Measurements from ENCODE around the gene C2orf49.
"Not testable (repeated sequence)": the region's sequence is repeated elsewhere in the genome, so short reads cannot be mapped to it uniquely, and the experiment has no call there.

Gene C2orf49

DNA sequence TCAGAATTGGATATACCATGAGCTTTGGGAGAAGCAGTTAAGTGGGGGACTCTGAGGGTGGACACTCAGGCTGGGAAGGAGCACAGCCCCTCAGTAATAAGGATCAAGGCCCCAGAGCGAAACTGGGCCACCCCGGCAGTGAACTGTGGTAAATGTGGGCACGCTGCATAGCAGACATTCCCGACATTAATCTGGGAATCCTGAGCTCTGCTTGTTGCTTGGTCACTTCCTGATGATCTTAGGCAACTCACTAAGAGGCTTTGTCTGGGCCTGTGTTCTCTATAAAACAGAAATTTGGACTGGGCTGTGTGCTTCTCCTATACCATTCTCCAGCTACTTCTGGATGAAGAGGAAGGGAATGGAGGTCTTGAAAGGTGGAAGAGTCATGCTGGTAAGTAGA, 12.6 kb upstream of the C2orf49 start:
- Histone ChIP-seq H3K4me1 (ENCODE audit: low read depth, poor library complexity, severe bottlenecking) (peaks cover 9% of the 10 kb centered on the region), H3K36me3 (ENCODE audit: insufficient read depth) (no peaks in the 10 kb centered on the region), H3K79me2 (ENCODE audit: insufficient read depth, low read depth) (peaks cover 69% of the 10 kb centered on the region), H2AFZ (ENCODE audit: low read depth) (no peak overlapping the region), H3K4me2 (no peak overlapping the region), H3K4me3 (IDR thresholded peaks at IDR 0.05; ENCODE audit: insufficient read depth, low read depth, low read length) (no peak overlapping the region), H3K9ac (no peak overlapping the region), H3K27me3 (ENCODE audit: insufficient read depth, low read depth) (no peaks in the 10 kb centered on the region), H3K27ac (no peak overlapping the region), H4K20me1 (ENCODE audit: insufficient read depth) (peaks cover 6% of the 10 kb centered on the region; the same call in 1 of the 2 replicates)
- TF ChIP-seq CTCF (conservative IDR thresholded peaks at IDR 0.05; ENCODE audit: low read depth, low read length) = no peak

- Histone ChIP-seq H3K9ac (no peak overlapping the region), H3K4me3 (IDR thresholded peaks at IDR 0.05; ENCODE audit: insufficient read depth, low read depth, low read length) (no peak overlapping the region), H3K4me2 (no peak overlapping the region), H3K27ac (no peak overlapping the region), H4K20me1 (ENCODE audit: insufficient read depth) (no peaks in the 10 kb centered on the region), H3K36me3 (ENCODE audit: insufficient read depth) (no peaks in the 10 kb centered on the region), H3K79me2 (ENCODE audit: insufficient read depth, low read depth) (peaks cover 63% of the 10 kb centered on the region), H2AFZ (ENCODE audit: low read depth) (no peak overlapping the region), H3K27me3 (ENCODE audit: insufficient read depth, low read depth) (no peaks in the 10 kb centered on the region), H3K4me1 (ENCODE audit: low read depth, poor library complexity, severe bottlenecking) (peaks cover 14% of the 10 kb centered on the region)
- TF ChIP-seq CTCF (conservative IDR thresholded peaks at IDR 0.05; ENCODE audit: low read depth, low read length) = no peak
Observed at GRCh38 chr2:105325389-105325963, 11.9 kb upstream of the C2orf49 start.

DNA sequence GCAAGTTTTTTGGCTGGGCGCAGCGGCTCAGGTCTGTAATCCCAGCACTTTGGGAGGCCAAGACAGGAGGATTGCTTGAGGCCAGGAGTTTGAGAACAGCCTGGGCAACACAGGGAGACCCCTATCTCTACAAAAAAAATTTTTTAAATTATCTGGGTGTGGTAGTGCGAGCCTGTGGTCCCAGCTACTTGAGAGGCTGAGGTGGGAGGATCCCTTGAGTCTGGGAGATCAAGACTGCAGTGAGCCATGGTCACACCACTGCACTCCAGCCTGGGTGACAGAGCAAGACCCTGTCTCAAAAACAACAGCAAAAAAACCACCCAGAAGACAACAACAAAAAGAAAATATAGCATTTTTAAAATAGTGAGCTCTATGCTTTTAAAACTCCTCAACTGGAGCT, 10.1 kb upstream of the C2orf49 start:
- Histone ChIP-seq H3K4me1 (ENCODE audit: low read depth, poor library complexity, severe bottlenecking) (peaks cover 24% of the 10 kb centered on the region), H3K79me2 (ENCODE audit: insufficient read depth, low read depth) (peaks cover 45% of the 10 kb centered on the region)
- H3K27ac ChIP-seq; H4K20me1 ChIP-seq (ENCODE audit: insufficient read depth); H2AFZ ChIP-seq (ENCODE audit: low read depth); H3K4me2 ChIP-seq; H3K4me3 ChIP-seq (IDR thresholded peaks at IDR 0.05; ENCODE audit: insufficient read depth, low read depth, low read length); H3K27me3 ChIP-seq (ENCODE audit: insufficient read depth, low read depth); H3K9ac ChIP-seq; H3K36me3 ChIP-seq (ENCODE audit: insufficient read depth): not testable (repeated sequence)

- Histone ChIP-seq H3K36me3 (ENCODE audit: insufficient read depth) (no peaks in the 10 kb centered on the region), H3K79me2 (ENCODE audit: insufficient read depth, low read depth) (peaks cover 40% of the 10 kb centered on the region), H2AFZ (ENCODE audit: low read depth) (no peak overlapping the region), H3K27me3 (ENCODE audit: insufficient read depth, low read depth) (no peaks in the 10 kb centered on the region), H3K27ac (no peak overlapping the region), H3K4me3 (IDR thresholded peaks at IDR 0.05; ENCODE audit: insufficient read depth, low read depth, low read length) (no peak overlapping the region), H3K4me2 (no peak overlapping the region), H3K9ac (no peak overlapping the region), H3K4me1 (ENCODE audit: low read depth, poor library complexity, severe bottlenecking) (peaks cover 24% of the 10 kb centered on the region), H4K20me1 (ENCODE audit: insufficient read depth) (no peaks in the 10 kb centered on the region)
- no peak for TF ChIP-seq CTCF (conservative IDR thresholded peaks at IDR 0.05; ENCODE audit: low read depth, low read length)
Observed at GRCh38 chr2:105327690-105328089, 9.7 kb upstream of the C2orf49 start.

Measured in KMS-11 (cell line).